Calu3 (cell line): ENCODE measurements around the gene DLX5. TPM values are rescaled to one million over a fixed set of nuclear protein-coding genes. Genes with fewer than 3 reads are reported as not detected.

Experiments
- BruUV-seq: library from RNA; stranded (reverse); fragments of 400-500 nt; replicated peaks from 2 replicates; lab custom pipeline; 2021; lab: Mats Ljungman, UMichigan
- CTCF ChIA-PET: fragments of 300-600 bp; sonication (Branson Sonifier 250); formaldehyde crosslinking; loops from one replicate; lab custom pipeline; 2022; ENCODE audit warnings: antibody characterized with exemption; lab: Charles Lee
- DNase-seq: peaks from one replicate; pipeline ENCODE4 v3.0.0; 2022
- H3K27ac Mint-ChIP-seq: one replicate; pipeline ENCODE4 v1.8.0; 2022; ENCODE audit warnings: mixed read lengths; ENCODE audit not compliant: unreplicated experiment
- H3K27me3 Mint-ChIP-seq: one replicate; pipeline ENCODE4 v1.8.0; 2022; ENCODE audit warnings: mixed read lengths; ENCODE audit not compliant: unreplicated experiment
- H3K36me3 Mint-ChIP-seq: one replicate; pipeline ENCODE4 v1.8.0; 2022; ENCODE audit warnings: mild to moderate bottlenecking, moderate library complexity, mixed read lengths; ENCODE audit not compliant: insufficient read depth, unreplicated experiment
- H3K4me1 Mint-ChIP-seq: one replicate; pipeline ENCODE4 v1.8.0; 2022; ENCODE audit warnings: mild to moderate bottlenecking, low read depth, mixed read lengths; ENCODE audit not compliant: unreplicated experiment
- H3K4me3 Mint-ChIP-seq: one replicate; pipeline ENCODE4 v1.8.0; 2022; ENCODE audit warnings: mild to moderate bottlenecking, low read depth, moderate library complexity, mixed read lengths; ENCODE audit not compliant: unreplicated experiment
- H3K9me3 Mint-ChIP-seq: one replicate; pipeline ENCODE4 v1.8.0; 2022; ENCODE audit warnings: low read depth, mixed read lengths; ENCODE audit not compliant: unreplicated experiment
- CTCF ChIP-seq: fragments of 200-600 bp; IDR thresholded peaks from one replicate; pipeline ENCODE4 v1.8.0; 2022; ENCODE audit warnings: antibody characterized with exemption; ENCODE audit not compliant: unreplicated experiment
- intact Hi-C: fragments of 100-400 bp; cut with micrococcal nuclease; formaldehyde crosslinking; loops from one replicate; pipeline ENCODE4 v1.10.0; 2022; ENCODE audit not compliant: unreplicated experiment
- total RNA-seq: library from RNA; stranded (reverse); gene quantifications from 2 replicates; pipeline ENCODE4 v1.2.3, GENCODE V29; 2022

DLX5 gene
- total RNA-seq, 1 experiment from 2014 or later, result not detected

DNA sequence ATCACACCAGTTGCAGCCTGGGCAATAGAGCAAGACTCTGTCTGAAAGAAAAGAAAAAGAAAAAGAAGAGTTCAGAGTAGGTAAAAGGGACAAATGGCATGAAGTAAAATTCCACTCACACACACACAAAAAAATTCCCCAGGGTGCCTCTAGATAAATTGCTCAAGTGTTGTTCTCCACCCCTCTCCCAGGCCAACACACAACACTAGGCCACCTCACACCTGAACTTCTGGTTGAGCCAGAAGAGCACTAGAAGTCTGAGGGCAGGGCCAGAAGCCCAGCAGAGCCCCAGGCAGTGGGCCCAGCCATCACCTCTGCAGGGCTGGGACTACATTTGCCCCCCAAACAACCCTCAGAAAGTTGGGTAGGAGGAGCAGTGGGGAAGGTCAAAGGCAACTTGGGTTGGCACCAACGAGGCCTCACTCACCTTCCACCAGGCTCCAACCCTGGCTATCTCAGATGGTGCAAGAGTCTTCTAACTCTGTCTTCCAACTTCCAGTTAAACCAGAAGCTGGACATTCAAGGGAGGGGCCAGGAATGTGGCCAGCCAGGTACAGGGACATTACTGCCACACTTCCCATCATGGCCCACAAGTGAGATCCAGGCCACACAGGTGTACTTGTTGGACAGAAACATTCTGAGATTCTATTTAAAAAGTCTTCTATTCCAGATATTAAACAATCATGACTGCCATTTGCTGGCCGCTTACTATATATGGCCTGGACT, 44.9 kb downstream of the DLX5 start:
- Mint-ChIP-seq H3K27me3 (no peaks in the 10 kb centered on the region), H3K4me3 (no peak overlapping the region), H3K9me3 (no peaks in the 10 kb centered on the region), H3K36me3 (no peaks in the 10 kb centered on the region), H3K27ac (no peak overlapping the region), H3K4me1 (no peaks in the 10 kb centered on the region)
- DNase-seq, result no peak
- no TSS peak for BruUV-seq
- intact Hi-C loops, result no loop called here
- CTCF ChIA-PET, result interaction anchor here (0.5 kb wide), 1 partner anchor 1828 kb away, joined by 3 read pairs; no protein-coding TSS in a partner anchor
- TF ChIP-seq CTCF, result no peak

GRCh38 chr7:96977445-96977844, 47.2 kb downstream of the DLX5 start:
- TF ChIP-seq CTCF, result no peak
- no peaks in the 10 kb centered on the region for H3K9me3 Mint-ChIP-seq
- intact Hi-C loops, result no loop called here
- BruUV-seq, result no TSS peak
- DNase-seq, result no peak
- H3K4me3 Mint-ChIP-seq, result no peak overlapping the region
- no peak overlapping the region for H3K27ac Mint-ChIP-seq
- no peaks in the 10 kb centered on the region for H3K36me3 Mint-ChIP-seq
- CTCF ChIA-PET, result no interaction called here
- H3K4me1 Mint-ChIP-seq, result no peaks in the 10 kb centered on the region
- H3K27me3 Mint-ChIP-seq, result peaks cover 16% of the 10 kb centered on the region

- H3K4me1 Mint-ChIP-seq, result no peaks in the 10 kb centered on the region
- no peak for TF ChIP-seq CTCF
- H3K27ac Mint-ChIP-seq, result no peak overlapping the region
- peaks cover 16% of the 10 kb centered on the region for H3K27me3 Mint-ChIP-seq
- H3K4me3 Mint-ChIP-seq, result no peak overlapping the region
- no peaks in the 10 kb centered on the region for H3K36me3 Mint-ChIP-seq
- H3K9me3 Mint-ChIP-seq, result no peaks in the 10 kb centered on the region
- CTCF ChIA-PET, result no interaction called here
- DNase-seq, result no peak
- intact Hi-C loops, result no loop called here
- BruUV-seq, result no TSS peak
Measured at GRCh38 chr7:96976106-96976505, 48.5 kb downstream of the DLX5 start.

DNA sequence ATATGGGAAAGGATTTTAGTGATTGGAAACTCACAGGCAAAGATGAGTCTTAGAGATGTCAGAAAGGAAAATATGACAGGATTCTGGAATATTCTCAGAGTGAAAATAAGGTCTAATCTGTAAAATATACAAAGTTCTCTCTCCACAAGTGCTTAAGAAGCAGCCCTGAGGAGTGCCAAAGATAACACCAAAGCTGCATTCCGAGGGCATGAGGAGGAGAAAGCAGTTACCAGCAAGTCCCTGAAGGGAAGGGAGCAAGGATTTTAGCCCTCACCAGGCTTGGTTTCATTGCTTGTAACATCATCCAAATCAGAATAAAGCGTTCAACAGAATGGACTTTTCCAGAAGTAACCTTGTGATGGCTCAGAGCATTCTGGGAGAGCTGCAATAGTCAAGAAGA, 50.6 kb downstream of the DLX5 start:
- no peaks in the 10 kb centered on the region for H3K4me1 Mint-ChIP-seq
- TF ChIP-seq CTCF, result no peak
- no peak overlapping the region for H3K27ac Mint-ChIP-seq
- H3K27me3 Mint-ChIP-seq, result peaks cover 16% of the 10 kb centered on the region
- H3K9me3 Mint-ChIP-seq, result no peaks in the 10 kb centered on the region
- intact Hi-C loops, result no loop called here
- no peak overlapping the region for H3K4me3 Mint-ChIP-seq
- H3K36me3 Mint-ChIP-seq, result no peaks in the 10 kb centered on the region
- CTCF ChIA-PET, result no interaction called here
- DNase-seq, result no peak
- no TSS peak for BruUV-seq
